KMS-11 (cell line): ENCODE results near the gene MCIDAS.

Experiments used
- H2AFZ ChIP-seq: fragments of 200-600 bp; sonication (generic); 2 replicates; pipeline ENCODE4 v1.6.1; 2016; ENCODE audit warnings: antibody characterized with exemption, mixed run types, low read depth
- H3K27ac ChIP-seq: fragments of 200-600 bp; sonication (generic); 2 replicates; pipeline ENCODE4 v1.6.1; 2016; ENCODE audit warnings: mild to moderate bottlenecking, mixed run types
- H3K27me3 ChIP-seq: fragments of 200-600 bp; sonication (generic); 2 replicates; pipeline ENCODE4 v1.6.1; 2017; ENCODE audit warnings: mild to moderate bottlenecking, low read depth, mixed run types, moderate library complexity; ENCODE audit not compliant: insufficient read depth
- H3K36me3 ChIP-seq: fragments of 200-600 bp; sonication (generic); 2 replicates; pipeline ENCODE4 v1.6.1; 2017; ENCODE audit warnings: mild to moderate bottlenecking, mixed run types; ENCODE audit not compliant: insufficient read depth
- H3K4me1 ChIP-seq: fragments of 200-600 bp; sonication (generic); 2 replicates; pipeline ENCODE4 v1.6.1; 2016; ENCODE audit warnings: mild to moderate bottlenecking, low read depth, mixed run types; ENCODE audit not compliant: poor library complexity, severe bottlenecking
- H3K4me2 ChIP-seq: fragments of 200-600 bp; sonication (generic); 2 replicates; pipeline ENCODE4 v1.7.0; 2016; ENCODE audit warnings: mild to moderate bottlenecking, mixed run types
- H3K4me3 ChIP-seq: fragments of 200-600 bp; sonication (generic); IDR thresholded peaks from 2 replicates; pipeline ENCODE4 v1.6.1; 2017; ENCODE audit warnings: low read depth, low read length, mixed read lengths; ENCODE audit not compliant: insufficient read depth
- H3K79me2 ChIP-seq: fragments of 200-600 bp; sonication (generic); 2 replicates; pipeline ENCODE4 v1.6.1; 2016; ENCODE audit warnings: low read depth, mixed run types; ENCODE audit not compliant: insufficient read depth
- H3K9ac ChIP-seq: fragments of 200-600 bp; sonication (generic); 2 replicates; pipeline ENCODE4 v1.6.1; 2016; ENCODE audit warnings: mild to moderate bottlenecking, mixed run types
- H4K20me1 ChIP-seq: fragments of 200-600 bp; sonication (generic); 2 replicates; pipeline ENCODE4 v1.6.1; 2016; ENCODE audit warnings: mild to moderate bottlenecking, mixed run types; ENCODE audit not compliant: insufficient read depth
- CTCF ChIP-seq: fragments of 200-600 bp; sonication (generic); conservative IDR thresholded peaks from 2 replicates; pipeline ENCODE4 v1.6.1; 2017; ENCODE audit warnings: low read depth, mild to moderate bottlenecking, antibody characterized with exemption, low read length, moderate library complexity, mixed read lengths

The MCIDAS gene

GRCh38 chr5:55226934-55227663, at the start of gene MCIDAS:
Gene MCIDAS, minus strand, starts transcription at chr5:55227315. Its CDS starts 177 bp downstream, at chr5:55227138.
- H3K4me2 ChIP-seq = peak within 1 kb of the TSS; percentile 92
- peak within 1 kb of the TSS; percentile 94 for H2AFZ ChIP-seq
- TF ChIP-seq CTCF = no peak; the same call in 1 of the 2 replicates
- no peaks in the 10 kb centered on the region for H4K20me1 ChIP-seq
- no peak within 1 kb of the TSS for H3K4me3 ChIP-seq
- H3K4me1 ChIP-seq = peaks cover 19% of the 10 kb centered on the region
- H3K79me2 ChIP-seq = no peaks in the 10 kb centered on the region; the same call in 1 of the 2 replicates
- peak within 1 kb of the TSS; percentile 76 for H3K27ac ChIP-seq
- H3K9ac ChIP-seq = peak within 1 kb of the TSS; percentile 87
- H3K27me3 ChIP-seq = no peaks in the 10 kb centered on the region
- no peaks in the 10 kb centered on the region for H3K36me3 ChIP-seq

- no peak overlapping the region for H3K27ac ChIP-seq
- peaks cover 4% of the 10 kb centered on the region for H3K36me3 ChIP-seq
- no peaks in the 10 kb centered on the region for H4K20me1 ChIP-seq
- no peaks in the 10 kb centered on the region for H3K4me1 ChIP-seq
- no peak overlapping the region for H3K4me3 ChIP-seq
- H2AFZ ChIP-seq = no peak overlapping the region
- no peaks in the 10 kb centered on the region for H3K27me3 ChIP-seq
- no peak overlapping the region for H3K4me2 ChIP-seq
- no peaks in the 10 kb centered on the region for H3K79me2 ChIP-seq
- H3K9ac ChIP-seq = no peak overlapping the region
- TF ChIP-seq CTCF = no peak
Observed at GRCh38 chr5:55276771-55277170, 49.7 kb upstream of the MCIDAS start.

GRCh38 chr5:55258339-55258738, 31.2 kb upstream of the MCIDAS start:
- H3K4me3 ChIP-seq = no peak overlapping the region

GRCh38 chr5:55254802-55255201, 27.7 kb upstream of the MCIDAS start:
- no peaks in the 10 kb centered on the region for H3K4me1 ChIP-seq
- no peak overlapping the region for H2AFZ ChIP-seq
- H4K20me1 ChIP-seq = no peaks in the 10 kb centered on the region
- no peak for TF ChIP-seq CTCF
- no peak overlapping the region for H3K4me3 ChIP-seq
- H3K36me3 ChIP-seq = no peaks in the 10 kb centered on the region
- no peak overlapping the region for H3K4me2 ChIP-seq
- H3K79me2 ChIP-seq = no peaks in the 10 kb centered on the region
- no peak overlapping the region for H3K27ac ChIP-seq
- H3K9ac ChIP-seq = no peak overlapping the region
- H3K27me3 ChIP-seq = no peaks in the 10 kb centered on the region

More at GRCh38 chr5:55258339-55258738, 31.2 kb upstream of the MCIDAS start:
- H3K79me2 ChIP-seq = no peaks in the 10 kb centered on the region
- no peak overlapping the region for H2AFZ ChIP-seq
- no peak overlapping the region for H3K9ac ChIP-seq
- H3K4me2 ChIP-seq = no peak overlapping the region
- H3K27me3 ChIP-seq = no peaks in the 10 kb centered on the region
- H3K4me1 ChIP-seq = no peaks in the 10 kb centered on the region
- peaks cover 8% of the 10 kb centered on the region; the same call in 1 of the 2 replicates for H3K36me3 ChIP-seq
- H3K27ac ChIP-seq = no peak overlapping the region
- H4K20me1 ChIP-seq = no peaks in the 10 kb centered on the region
- TF ChIP-seq CTCF = no peak
